Retina (tissue), 1 donor: ENCODE measurements around the gene ATXN1.

Experiments used
- DNase-seq: peaks from one replicate; pipeline ENCODE4 v3.0.0-alpha.2; 2016

The ATXN1 gene

DNA sequence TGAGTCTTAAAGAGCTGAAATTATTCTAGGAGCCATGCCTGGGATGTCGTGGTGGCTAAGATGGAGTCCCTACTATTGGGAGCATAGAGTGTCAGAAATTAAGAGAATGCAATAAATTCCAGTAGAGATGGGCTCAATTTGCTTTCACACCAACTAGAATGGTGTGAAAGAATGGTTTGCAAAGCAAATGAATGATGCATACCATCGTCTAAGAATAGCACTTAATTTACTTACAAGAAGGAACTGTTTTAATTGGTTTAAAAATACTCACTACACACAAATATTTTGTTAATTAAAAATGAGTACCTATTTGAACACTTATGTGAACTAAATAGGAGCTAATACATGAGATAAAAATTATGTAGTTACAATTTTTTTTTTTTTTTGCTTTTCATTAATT, 390.3 kb downstream of the ATXN1 start:
- no peak for DNase-seq

DNA sequence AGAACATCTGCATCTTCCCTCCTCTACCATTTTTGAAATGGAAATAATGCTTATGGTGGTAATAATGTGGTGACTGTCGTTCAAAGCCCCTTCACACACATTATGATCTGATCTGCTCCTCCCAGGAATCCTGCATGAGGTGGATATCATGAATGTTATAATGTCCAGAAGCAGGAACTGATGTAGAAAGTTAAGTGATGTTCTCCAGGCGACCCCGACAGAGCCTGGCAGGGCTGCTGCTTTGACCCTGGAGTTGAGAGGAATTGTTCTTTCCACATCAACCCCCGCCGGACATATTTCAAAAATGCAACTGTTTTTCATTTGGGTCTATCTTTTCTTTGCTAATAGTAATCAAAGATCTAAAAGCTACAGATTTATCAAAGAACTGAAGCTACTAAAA, 391.3 kb downstream of the ATXN1 start:
- DNase-seq = no peak

DNA sequence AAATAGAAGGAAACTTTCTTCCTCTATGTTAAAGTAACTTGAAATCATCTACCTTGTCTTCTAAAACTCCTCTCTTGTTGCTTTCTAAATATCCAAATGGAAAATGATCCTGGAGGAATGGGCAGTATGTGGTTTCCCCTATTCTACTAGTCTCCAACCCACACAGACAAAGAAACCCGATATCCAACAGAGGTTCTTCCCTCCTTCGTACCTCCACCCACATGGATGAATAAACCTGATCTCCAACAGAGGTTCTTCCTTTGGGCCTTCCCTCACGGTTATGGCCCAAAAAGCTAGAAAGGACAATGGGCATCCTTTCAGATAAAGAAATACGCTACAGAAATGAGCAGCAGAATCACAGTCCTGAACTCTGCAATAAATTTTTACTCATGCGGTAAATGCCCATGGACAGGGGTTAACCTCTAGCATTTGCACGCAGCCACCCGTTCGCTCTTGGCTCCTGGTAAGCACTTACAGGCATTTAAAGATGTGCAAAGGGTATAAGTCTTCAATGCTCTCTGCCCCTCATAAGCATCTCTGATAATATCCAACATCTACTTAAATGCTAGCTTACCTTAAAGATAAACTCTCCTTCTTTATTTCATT, 392.0 kb downstream of the ATXN1 start:
- peak; percentile 78 for DNase-seq

DNA sequence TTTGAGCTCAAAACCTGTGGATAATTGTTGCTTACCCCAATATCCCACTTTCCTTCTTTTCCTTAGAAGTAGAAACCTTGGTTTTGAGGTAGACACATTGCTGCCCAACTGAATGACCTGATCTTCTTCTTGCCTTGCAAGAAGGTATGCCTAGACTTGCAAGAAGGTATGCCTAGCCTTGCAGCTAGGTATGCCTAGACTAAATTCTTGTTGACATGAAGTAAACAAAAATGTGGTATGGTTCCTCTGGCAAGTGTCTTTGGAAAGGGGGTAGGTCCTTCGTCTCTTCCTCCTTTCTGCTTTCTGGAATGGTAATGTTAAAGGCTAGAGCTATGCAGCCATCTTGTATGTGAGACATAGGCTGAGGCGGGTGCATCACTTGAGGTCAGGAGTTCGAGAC, 393.7 kb downstream of the ATXN1 start:
- DNase-seq = no peak

DNA sequence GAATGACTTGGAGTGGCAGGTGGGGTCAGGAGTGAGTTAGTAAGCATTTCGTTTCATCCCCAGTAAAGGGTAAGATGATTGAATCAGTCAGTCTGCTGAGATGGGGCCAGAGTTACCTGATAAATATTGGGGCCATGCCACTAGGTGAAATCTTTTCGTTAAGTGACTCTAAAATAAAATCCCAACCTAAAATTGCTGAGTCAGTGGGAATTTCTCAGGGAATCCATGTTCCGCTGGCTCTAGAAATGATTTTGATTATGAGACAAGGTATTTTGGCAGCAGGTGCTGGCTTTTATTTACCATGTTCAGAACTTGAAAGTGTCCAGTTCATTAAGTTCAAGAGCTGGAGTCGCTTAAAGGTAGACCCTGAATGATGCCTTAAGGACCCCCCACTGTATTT, 397.5 kb downstream of the ATXN1 start:
- no peak for DNase-seq

DNA sequence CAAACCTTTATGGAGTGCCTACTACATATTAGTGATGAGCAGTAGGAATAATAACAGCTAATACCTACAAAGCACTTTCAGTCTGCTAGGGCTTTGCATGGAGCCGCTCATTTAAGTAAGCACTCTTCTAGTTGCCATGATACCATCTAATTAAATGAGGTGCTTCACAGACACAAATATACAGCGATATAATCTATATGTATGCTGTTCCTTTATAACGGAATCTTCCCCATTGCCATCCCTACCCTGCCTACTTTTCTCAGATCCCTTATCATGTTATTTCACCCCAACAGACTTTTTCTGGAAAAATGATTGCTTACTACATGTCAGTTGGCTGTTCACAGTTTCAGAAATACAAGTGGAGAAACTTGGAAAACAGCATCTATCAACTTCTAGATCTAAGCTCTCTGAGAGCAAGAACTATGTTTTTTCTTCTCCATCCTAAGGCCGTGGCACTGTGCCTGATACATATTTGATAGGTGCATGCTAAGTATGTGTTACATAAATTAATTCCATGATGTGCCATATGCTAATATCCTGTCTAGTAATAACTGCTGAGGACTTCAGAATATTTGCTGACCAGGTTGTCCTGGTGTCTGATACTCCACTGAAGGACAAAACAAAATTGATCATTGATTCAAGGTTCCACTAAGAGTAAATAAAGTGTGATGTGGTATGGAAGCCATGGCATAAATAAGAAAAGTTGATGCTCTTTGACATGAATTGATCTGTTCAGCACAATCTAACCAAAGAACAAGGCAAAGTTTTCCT, 398.3 kb downstream of the ATXN1 start:
- DNase-seq = no peak

DNA sequence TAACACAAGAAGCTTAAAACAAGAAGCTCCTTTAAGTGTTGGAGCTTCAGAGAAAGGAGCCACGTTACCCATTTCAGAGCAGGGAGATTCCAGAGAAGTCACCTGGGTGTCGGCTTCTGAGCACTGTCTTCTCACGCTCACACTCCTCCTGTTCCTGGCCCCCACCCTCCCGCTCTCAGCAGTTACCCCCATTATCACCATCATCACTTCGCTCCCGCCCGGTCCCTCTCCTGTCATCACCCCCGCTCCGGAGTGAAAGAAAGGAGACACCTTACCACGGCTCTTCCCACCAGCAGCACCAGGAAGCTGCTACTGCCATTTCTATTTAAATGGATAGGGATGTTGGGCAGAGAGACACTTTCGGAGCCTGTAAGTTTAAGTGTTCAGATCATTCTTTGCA, 399.0 kb downstream of the ATXN1 start:
- no peak for DNase-seq

DNA sequence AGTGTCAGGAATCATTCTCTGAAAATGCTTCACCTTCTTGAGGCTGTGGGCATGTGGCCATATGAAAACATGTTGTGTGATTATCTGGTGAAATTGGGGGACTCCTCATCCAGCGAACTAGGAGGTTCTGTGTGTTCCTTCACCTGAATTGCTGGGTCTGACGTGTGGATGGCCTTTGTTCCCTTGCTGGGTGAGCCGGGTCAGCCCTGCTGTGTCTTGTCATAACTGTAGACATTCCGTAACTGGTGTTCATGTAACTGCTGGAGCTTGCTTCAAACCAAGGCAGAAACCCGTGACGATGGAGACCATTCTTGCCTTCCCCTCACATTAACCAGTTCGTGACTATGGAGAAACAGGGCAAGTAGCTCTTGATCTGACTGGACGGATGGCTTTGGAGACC, 399.4 kb downstream of the ATXN1 start:
- DNase-seq = no peak

DNA sequence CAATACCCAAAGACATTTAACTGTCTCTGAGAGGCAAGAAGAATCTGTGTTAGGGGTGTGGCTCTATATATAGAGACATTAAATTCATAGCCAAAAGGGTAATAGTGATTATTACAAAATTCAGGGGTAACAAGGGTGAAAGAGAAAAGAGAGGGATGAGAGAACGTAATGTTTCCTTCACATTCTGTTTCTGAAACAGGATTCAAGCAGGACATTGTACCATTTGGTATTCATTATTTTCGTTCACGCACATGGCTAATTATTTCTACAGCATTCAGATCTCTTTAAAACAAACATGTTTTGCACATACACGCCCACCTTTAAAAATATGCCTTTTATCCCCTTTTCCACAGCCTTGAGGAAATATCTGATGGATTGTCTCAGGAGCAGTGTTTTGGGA, 400.1 kb downstream of the ATXN1 start:
- no peak for DNase-seq

DNA sequence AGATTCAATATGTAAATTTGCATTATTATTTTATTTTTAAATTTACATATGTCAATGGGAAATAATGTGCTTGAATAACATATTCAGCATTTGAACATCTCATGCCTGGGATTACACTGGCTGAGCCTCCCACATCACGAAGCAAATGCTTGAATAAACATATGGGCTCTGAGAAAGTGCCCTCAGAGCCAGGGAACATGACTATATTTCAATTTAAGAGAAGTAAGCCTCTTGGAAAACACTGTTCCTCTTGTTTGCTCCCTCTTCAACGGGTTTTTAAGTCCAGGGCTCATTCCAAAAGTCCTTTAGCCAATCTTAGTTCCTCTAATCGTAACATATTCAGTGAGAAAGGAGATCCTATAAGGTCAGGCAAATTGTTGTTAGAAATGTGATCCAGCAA, 400.9 kb downstream of the ATXN1 start:
- DNase-seq = no peak

DNA sequence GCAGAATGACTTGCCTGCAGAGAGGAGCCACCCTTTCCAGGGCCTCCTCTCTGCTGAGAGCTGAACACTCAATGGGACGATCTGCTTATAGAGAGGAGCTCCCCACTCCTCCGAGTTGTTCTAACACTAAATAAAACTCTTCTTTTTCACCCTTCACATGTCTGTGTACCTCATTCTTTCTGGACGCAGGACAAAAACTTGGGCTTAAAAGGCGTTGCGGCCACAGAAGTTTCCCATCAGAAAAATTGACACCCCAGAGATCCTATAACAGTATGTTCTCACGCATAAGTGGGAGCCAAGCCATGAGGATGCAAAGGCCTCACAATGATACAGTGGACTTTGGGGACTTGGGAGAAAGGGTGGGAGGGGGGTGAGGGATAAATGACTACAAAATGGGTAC, 401.7 kb downstream of the ATXN1 start:
- no peak for DNase-seq

DNA sequence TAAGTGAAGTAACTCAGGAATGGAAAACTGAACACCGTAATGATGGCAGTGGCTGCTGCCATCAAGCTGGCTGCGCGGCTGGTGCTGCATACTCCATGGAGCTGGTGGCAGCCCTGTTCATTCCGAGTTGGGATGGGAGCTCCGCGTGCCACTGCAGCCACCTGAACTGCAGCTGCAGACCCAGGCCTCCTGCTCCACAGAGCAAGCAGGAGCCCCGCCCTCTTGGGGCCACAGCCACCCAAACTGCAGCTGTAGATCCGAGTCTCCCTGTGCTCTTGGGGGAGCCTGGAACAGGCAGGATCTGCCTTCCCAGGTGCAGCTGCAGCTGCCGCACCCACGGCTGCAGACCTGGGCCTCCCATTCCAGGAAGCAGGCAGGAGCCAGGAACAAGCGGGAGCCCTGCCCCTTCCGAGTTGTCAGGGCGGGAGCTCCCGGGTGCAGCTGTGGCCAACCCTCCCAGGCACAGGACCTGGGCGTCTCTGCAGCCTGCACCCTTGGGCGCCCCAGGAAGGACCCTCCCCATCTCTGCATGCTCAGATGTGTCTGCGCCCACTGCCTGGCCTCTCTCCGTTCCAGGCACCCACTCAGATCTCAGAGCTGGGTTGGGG, 402.6 kb downstream of the ATXN1 start:
- DNase-seq = no peak

DNA sequence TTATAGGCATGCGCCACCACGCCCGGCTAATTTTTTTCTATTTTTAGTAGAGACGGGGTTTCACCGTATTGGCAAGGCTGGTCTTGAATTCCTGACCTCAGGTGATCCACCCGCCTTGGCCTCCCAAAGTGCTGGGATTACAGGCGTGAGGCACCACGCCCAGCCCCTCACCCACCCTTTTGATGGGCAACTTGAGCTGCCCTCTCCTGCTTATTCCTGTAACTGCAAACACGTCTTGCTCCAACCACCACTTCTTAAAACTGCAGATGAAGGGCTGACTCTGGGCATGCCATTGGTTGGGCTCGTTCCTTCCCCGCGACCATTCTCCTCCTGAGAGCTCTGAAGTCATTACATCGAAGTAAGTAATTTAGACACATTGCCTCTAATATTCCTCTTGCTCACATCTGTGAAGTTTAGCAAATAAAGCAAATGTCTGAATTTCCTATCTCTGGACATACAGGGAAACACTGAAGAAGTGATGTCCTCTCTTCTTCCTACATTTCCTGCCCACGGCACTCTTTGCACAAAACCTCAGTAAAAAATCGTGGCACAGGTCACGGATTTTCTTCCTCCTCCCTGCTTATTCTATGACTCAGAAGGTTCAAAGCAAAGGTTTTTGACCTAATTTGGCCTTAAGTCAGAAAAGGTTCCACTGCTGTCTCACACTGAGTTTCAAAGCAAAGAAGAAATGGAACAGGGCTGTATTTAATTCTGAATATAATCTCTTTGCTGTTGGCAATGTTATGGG, 405.4 kb downstream of the ATXN1 start:
- DNase-seq = no peak

DNA sequence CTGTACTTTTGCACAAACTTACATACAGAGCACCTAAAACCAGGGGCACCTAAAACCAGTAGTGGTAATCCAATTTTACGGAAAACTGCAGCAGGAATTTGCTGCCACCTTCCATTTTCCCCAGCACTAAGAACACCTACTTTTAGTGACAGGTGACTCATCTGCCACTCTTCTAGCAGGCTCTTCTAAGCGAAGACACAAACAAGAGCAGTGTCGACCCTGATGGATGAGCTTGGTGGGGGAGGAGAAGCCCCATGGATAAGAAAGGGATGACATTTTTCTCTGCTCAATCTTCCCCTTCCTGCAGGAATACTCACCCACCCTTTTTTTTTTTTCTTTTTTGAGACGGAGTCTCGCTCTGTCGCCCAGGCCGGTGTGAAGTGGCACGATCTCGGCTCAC, 406.0 kb downstream of the ATXN1 start:
- DNase-seq = no peak

DNA sequence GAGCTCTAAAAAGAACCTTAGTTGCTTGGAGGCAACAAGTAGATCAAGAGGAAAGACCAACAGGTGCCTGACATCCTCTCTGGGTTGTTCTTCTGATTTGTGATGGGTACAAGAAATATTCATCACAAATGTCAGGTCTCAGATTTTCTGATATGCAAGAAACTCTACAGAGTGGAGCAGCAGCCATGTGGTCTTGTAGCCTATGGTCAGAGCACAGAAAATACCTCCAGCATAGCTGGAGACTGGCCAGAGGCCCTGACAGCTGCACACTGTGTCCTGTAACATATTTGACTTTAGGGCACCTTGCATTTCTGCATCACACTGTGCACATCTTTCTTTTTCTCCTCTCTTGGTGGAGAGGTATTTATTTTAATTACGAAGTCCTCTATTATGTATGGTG, 406.6 kb downstream of the ATXN1 start:
- DNase-seq = no peak

DNA sequence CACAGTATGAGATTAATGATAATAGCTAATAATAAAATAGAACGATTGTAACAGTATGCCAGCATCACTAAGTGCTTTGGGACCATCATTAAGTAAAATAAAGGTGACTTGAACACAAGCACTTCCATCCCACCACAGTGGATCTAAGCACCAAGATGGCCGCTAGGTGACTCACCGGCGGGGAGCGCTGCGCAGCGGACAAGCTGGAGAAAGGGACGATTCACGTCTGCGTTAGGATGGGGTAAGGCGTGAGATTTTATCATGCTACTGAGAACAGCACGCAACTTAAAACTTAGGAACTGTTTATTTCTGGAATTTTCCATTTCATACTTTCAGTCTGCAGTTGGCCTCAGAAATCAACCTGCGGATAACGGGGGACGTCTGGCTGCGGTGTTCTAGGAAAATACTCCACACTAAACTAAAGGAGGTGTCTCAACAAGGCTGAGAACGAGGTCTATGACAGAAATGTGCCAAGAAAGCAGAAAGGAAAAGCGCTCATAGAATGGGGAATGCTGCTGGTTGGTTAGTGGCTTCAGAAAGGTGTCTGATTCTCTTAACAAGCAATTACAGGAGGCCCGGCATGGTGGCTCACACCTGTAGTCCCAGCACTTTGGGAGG, 408.3 kb downstream of the ATXN1 start:
- no peak for DNase-seq

DNA sequence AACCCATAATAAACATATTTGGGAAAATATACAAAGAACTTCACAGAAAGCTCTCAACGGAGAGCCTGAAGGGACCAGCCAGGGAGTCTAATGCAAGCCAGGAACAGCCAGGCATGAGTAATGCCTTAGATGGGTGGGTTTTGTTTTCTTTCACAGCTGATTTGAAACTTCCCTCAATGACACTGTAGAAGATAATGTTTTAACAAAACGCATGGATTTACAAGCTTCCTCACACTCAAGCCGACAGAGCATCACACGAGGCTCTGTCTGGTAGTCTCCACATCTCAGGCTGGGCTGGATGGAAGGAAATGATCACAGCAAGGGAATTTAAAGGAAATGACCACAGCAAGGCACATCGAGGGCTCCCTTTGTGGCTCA, 409.0 kb downstream of the ATXN1 start:
- no peak for DNase-seq

DNA sequence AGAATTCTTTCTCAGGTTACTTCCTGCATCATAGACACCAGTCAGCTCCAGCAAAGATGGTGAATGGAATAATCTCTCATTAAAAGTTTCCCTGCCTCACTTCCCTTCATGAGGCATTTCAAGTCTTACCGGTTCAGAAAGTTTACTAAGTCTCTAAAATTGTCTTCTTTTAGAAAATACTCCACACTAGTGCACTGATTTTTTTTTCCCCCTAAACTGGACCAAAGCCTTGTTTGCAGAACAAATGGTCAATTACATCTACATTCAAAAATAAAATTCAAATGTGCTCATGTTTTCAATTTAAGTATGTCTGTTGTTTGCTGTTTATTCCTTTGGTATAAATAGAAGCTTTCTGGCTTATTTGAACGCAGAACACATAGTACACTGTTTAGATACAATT, 411.7 kb downstream of the ATXN1 start:
- DNase-seq = no peak

DNA sequence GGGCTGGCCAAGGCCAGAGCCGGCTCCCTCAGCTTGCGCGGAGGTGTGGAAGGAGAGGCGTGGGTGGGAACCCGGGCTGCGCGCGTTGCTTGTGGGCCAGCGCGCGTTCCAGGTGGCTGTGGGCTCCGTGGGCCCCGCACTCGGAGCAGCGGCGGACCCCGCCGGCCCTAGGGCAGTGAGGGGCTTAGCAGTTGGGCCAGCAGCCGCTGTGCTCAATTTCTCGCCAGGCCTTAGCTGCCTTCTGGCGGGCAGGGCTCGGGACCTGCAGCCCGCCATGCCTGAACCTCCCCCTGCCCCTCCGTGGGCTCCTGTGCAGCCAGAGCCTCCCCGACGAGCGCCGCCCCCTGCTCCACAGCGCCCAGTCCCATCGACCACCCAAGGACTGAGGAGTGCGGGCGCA, 414.4 kb downstream of the ATXN1 start:
- no peak for DNase-seq

DNA sequence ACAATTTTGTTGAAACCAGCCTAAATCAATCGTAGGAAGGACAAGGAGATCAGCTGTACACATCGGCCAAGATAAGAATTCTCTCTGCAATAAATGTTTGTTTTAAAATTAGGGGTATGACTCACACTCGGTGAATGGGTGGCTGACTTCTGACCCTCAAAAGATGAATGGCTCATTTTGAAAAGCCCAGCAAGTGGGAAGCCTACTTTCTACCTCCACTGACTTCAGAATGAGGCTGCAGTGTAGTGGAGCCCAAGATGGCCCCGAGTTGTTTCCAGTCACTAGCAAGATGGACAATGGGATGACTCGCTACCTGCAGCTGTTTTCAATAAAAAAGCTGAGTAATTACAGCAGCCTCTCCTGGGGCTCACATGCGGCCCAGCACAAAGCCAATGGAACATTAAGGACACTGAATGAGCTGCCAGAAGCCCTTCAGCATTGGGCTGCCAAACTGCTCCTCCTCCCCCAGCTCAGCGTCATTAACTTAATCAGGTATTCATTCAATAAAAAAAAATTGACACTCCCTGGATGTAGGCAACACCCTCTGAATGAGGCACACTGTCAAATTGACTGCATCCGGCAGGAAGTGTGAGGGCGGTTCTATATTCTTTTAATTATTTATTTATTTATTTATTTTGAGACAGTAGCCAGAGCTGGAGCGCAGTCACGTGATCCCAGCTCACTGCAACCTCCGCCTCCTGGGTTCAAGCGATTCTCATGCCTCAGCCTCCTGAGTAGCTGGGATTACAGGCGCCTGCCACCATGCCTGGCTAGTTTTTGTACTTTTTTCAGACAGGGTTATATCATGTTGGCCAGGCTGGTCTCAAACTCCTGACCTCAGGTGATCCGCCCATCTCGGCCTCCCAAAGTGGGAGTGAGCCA, 415.6 kb downstream of the ATXN1 start:
- no peak for DNase-seq

DNA sequence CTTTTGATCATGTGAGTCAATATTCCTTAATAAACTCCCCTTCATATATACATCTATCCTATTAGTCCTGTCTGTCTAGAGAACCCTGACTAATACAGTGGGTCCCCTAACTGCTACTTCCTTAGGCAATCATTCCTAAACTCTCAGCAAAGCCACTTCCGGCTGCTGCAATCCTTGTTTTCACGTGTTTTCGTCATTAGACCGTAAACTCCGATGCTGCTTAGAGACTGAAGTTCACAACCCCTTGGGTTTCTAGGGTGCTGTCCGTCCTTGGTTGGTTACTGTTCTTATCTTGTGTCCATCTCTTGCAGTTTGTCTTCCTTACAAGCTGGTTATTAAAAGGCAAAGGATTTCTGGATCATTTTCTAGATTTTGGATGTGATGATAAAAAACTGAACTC, 416.5 kb downstream of the ATXN1 start:
- DNase-seq = no peak

DNA sequence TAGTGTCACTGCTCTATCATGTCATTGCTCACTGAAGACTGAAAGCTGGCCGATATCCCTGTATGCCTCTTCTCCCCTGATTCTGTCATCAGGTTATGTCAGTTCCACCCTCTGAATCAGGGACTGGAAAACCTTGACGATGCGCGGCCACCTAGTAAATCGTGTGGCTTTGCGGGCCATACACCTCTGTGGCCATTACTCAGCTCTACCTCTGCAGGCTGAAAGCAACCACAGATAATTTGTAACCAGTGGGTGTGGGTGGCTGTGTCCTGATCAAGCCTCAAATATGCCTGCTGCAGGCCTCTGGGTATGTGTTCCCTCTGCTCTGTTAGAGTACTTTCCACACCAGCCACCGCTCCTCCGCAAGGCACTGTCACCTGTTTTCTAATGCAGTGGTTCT, 417.7 kb downstream of the ATXN1 start:
- DNase-seq = no peak

DNA sequence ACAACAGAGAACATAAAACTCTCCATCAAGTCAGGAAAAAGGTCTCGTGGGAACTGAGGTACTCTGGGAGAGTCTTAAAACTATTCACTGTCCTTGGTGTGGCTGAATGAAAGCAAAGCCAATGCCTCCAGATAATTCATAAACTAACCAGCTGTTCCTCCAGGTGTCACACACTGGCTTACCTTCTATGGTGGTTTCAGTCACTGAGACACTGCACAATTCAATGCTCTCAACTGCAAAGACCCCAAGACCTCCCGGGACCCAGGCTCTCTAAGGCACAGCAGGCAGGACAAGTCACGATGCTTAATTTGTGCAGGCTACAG, 422.0 kb downstream of the ATXN1 start:
- no peak for DNase-seq
